ENCODE measurements around the gene ZNF611. TPM values are rescaled to one million over a fixed set of nuclear protein-coding genes. Genes with fewer than 3 reads are reported as not detected.
"Not testable (repeated sequence)": the region's sequence is repeated elsewhere in the genome, so short reads cannot be mapped to it uniquely, and the experiment has no call there.

The ZNF611 gene
- total RNA-seq, 2 experiments from 2014 or later = 14.6 to 15.5 TPM

DNA sequence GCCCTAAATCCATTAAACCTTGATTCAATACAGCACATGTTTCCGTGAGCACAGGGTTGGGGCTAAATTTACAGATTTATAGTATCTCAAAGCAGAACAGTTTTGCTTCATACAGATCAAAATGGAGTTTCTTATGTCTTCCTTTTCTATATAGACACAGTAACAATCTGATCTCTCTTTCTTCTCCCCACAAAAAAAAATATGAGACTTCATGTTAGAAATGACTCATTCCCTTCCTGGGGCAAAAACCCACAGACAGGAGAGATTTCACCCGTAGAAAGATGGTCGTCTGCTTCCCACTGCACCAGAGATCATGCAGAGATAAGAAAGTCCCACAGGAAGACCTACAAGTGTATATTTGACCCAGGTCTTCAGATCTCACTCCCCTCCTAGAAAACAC lies 7.7 kb upstream of the ZNF611 start:
- H3K27ac Mint-ChIP-seq = peak overlapping the region; percentile 2
- DNase-seq (peak in 2 of 14 experiments; percentile 20 to 43), ATAC-seq (ENCODE audit: poor library complexity) (peak; percentile 24)
- CTCF ChIA-PET = no interaction called here
- Histone ChIP-seq H3K27ac (ENCODE audit: low read depth in 1 of 2, low read length in 2 of 2) (peak overlapping the region in 1 of 2 donors; percentile 34), H3K27me3 (ENCODE audit: control insufficient read depth in 1 of 2, insufficient read depth in 2 of 2, low read length in 2 of 2) (no peaks in the 10 kb centered on the region), H3K4me1 (ENCODE audit: insufficient read depth, low read length) (peaks cover 11% of the 10 kb centered on the region), H3K4me3 (ENCODE audit: low read length) (no peak overlapping the region), H3K36me3 (ENCODE audit: insufficient read depth, low read length) (no peaks in the 10 kb centered on the region), H3K9me3 (ENCODE audit: control insufficient read depth in 1 of 2, insufficient read depth in 1 of 2, low read length in 2 of 2) (peaks cover 0 to 5% of the 10 kb centered on the region in 2 experiments)
- no peak overlapping the region for H3K4me3 Mint-ChIP-seq
- H3K27me3 Mint-ChIP-seq = no peaks in the 10 kb centered on the region
- intact Hi-C loops (cut with DNase I, micrococcal nuclease) = no loop called here
- POLR2A ChIA-PET = no interaction called here
- H3K4me1 Mint-ChIP-seq (ENCODE audit: low read depth) = peaks cover 28% of the 10 kb centered on the region
- no peaks in the 10 kb centered on the region for H3K9me3 Mint-ChIP-seq
- TF ChIP-seq, protein P1, sequence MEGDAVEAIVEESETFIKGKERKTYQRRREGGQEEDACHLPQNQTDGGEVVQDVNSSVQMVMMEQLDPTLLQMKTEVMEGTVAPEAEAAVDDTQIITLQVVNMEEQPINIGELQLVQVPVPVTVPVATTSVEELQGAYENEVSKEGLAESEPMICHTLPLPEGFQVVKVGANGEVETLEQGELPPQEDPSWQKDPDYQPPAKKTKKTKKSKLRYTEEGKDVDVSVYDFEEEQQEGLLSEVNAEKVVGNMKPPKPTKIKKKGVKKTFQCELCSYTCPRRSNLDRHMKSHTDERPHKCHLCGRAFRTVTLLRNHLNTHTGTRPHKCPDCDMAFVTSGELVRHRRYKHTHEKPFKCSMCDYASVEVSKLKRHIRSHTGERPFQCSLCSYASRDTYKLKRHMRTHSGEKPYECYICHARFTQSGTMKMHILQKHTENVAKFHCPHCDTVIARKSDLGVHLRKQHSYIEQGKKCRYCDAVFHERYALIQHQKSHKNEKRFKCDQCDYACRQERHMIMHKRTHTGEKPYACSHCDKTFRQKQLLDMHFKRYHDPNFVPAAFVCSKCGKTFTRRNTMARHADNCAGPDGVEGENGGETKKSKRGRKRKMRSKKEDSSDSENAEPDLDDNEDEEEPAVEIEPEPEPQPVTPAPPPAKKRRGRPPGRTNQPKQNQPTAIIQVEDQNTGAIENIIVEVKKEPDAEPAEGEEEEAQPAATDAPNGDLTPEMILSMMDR (IDR thresholded peaks at IDR 0.05) = no peak
- no peaks in the 10 kb centered on the region for H3K36me3 Mint-ChIP-seq (ENCODE audit: low read depth)

DNA sequence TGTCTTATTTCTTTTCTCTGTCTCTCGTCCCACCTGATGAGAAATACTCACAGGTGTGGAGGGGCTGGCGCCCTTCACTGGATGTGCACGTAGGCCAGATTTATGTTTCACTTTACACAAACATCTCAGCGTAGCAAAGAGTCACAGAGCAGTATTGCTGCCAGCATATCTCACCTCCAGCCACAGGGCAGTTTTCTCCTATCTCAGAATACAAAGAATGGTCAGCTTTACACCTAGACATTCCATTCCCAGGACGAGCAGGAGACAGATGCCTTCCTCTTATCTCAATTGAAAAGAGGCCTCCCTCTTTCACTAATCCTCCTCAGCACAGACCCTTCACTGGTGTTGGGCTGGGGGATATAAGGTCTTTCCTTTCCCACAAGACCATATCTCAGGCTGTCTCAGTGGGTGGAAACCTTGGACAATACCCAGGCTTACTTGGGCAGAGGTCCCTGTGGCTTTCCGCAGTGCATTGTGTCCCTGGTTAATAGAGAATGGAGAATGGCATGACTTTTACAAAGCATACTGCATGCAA lies 7.2 kb upstream of the ZNF611 start:
- H3K9me3 ChIP-seq (ENCODE audit: control insufficient read depth in 1 of 2, insufficient read depth in 1 of 2, low read length in 2 of 2) = peaks cover 0 to 5% of the 10 kb centered on the region in 2 experiments
- intact Hi-C loops (cut with DNase I, micrococcal nuclease) = no loop called here
- no peaks in the 10 kb centered on the region for H3K36me3 ChIP-seq (ENCODE audit: insufficient read depth, low read length)
- no peaks in the 10 kb centered on the region for H3K27me3 ChIP-seq (ENCODE audit: control insufficient read depth in 1 of 2, insufficient read depth in 2 of 2, low read length in 2 of 2)
- ChIA-PET POLR2A (no interaction called here), CTCF (no interaction called here)
- peaks cover 11% of the 10 kb centered on the region for H3K4me1 ChIP-seq (ENCODE audit: insufficient read depth, low read length)
- Mint-ChIP-seq H3K4me1 (ENCODE audit: low read depth) (peaks cover 28% of the 10 kb centered on the region), H3K9me3 (no peaks in the 10 kb centered on the region), H3K27me3 (no peaks in the 10 kb centered on the region), H3K36me3 (ENCODE audit: low read depth) (no peaks in the 10 kb centered on the region), H3K27ac (peak overlapping the region; percentile 2), H3K4me3 (no peak overlapping the region)
- H3K27ac ChIP-seq (ENCODE audit: low read depth in 1 of 2, low read length in 2 of 2) = peak overlapping the region in 1 of 2 donors; percentile 34
- ATAC-seq (ENCODE audit: poor library complexity) = no peak
- no peak overlapping the region for H3K4me3 ChIP-seq (ENCODE audit: low read length)
- DNase-seq = no peak
- TF ChIP-seq, protein P1 (IDR thresholded peaks at IDR 0.05) = no peak

DNA sequence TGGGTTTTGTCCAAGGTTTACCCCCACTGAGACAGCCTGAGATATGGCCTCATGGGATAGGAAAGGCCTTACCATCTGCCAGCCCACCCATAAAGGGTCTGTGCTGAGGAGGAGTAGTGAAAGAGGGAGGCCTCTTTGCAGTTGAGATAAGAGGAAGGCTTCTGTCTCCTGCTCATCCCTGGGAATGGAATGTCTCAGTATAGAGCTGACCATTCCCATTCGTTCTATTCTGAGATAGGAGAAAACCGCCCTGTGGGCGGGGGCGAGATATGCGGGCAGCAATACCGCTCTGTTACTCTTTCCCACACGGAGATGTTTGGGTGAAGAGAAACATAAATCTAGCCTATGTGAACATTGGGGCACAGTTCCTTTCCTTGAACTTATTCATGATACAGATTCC lies 6.5 kb upstream of the ZNF611 start:
- H3K27ac Mint-ChIP-seq; DNase-seq; H3K9me3 Mint-ChIP-seq; H3K27me3 ChIP-seq (ENCODE audit: control insufficient read depth in 1 of 2, insufficient read depth in 2 of 2, low read length in 2 of 2); POLR2A ChIA-PET; H3K36me3 ChIP-seq (ENCODE audit: insufficient read depth, low read length); H3K9me3 ChIP-seq (ENCODE audit: control insufficient read depth in 1 of 2, insufficient read depth in 1 of 2, low read length in 2 of 2); CTCF ChIA-PET; H3K27me3 Mint-ChIP-seq; intact Hi-C loops (cut with DNase I, micrococcal nuclease); H3K36me3 Mint-ChIP-seq (ENCODE audit: low read depth); H3K4me3 Mint-ChIP-seq; ATAC-seq (ENCODE audit: poor library complexity); H3K4me3 ChIP-seq (ENCODE audit: low read length); H3K27ac ChIP-seq (ENCODE audit: low read depth in 1 of 2, low read length in 2 of 2): not testable (repeated sequence)
- H3K4me1 ChIP-seq (ENCODE audit: insufficient read depth, low read length) = peaks cover 11% of the 10 kb centered on the region
- peaks cover 28% of the 10 kb centered on the region for H3K4me1 Mint-ChIP-seq (ENCODE audit: low read depth)

DNA sequence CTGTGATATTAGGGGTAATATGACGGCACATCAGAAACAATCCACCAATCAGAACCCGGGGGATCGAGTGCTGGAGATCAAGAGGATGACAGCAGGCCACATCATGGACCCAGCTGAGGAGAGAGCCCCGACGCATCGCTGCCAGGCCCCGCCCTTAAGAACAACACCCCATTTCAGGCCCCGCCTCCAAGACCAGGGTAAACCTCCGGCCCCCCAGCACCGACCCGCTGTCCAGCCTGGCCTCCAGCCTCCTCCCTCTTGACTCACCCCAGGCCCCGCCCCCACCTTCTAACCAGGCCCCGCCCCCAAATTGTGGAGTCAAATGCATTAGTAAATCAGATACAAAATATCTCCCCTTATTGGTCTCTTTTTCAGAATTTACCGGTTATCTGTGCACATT lies 4.7 kb upstream of the ZNF611 start:
- ATAC-seq (ENCODE audit: poor library complexity) = no peak

More for the DNA sequence above, 4.7 kb upstream of the ZNF611 start:
- Mint-ChIP-seq H3K4me3 (no peak overlapping the region), H3K27me3 (no peaks in the 10 kb centered on the region), H3K27ac (no peak overlapping the region), H3K9me3 (no peaks in the 10 kb centered on the region), H3K4me1 (ENCODE audit: low read depth) (peaks cover 33% of the 10 kb centered on the region), H3K36me3 (ENCODE audit: low read depth) (peaks cover 6% of the 10 kb centered on the region)
- intact Hi-C loops (cut with DNase I, micrococcal nuclease) = loop anchor here in 1 of 2 experiments (5.0 to 10.0 kb wide), 5 partner anchors 102 to 602 kb away; partner anchors contain the start of genes ZNF160, ZNF616, ZNF665 and ZNF83
- Histone ChIP-seq H3K27me3 (ENCODE audit: control insufficient read depth in 1 of 2, insufficient read depth in 2 of 2, low read length in 2 of 2) (no peaks in the 10 kb centered on the region), H3K27ac (ENCODE audit: low read depth in 1 of 2, low read length in 2 of 2) (no peak overlapping the region), H3K36me3 (ENCODE audit: insufficient read depth, low read length) (no peaks in the 10 kb centered on the region), H3K9me3 (ENCODE audit: control insufficient read depth in 1 of 2, insufficient read depth in 1 of 2, low read length in 2 of 2) (peaks cover 0 to 10% of the 10 kb centered on the region in 2 experiments), H3K4me1 (ENCODE audit: insufficient read depth, low read length) (peaks cover 22% of the 10 kb centered on the region), H3K4me3 (ENCODE audit: low read length) (no peak overlapping the region)
- TF ChIP-seq, protein P1 (IDR thresholded peaks at IDR 0.05) = no peak
- CTCF ChIA-PET = no interaction called here
- POLR2A ChIA-PET = no interaction called here
- DNase-seq = no peak

All from CD4-positive, alpha-beta T cell (primary cell).